ENCODE results near the gene TEX29.

The TEX29 gene

GRCh38 chr13:111370570-111371535 is 50.4 kb downstream of the TEX29 start:
- no peak for DNase-seq (ENCODE audit: low read depth)

GRCh38 chr13:111371720-111372119 is 51.3 kb downstream of the TEX29 start:
- DNase-seq (ENCODE audit: low read depth) = no peak

GRCh38 chr13:111372651-111373425 is 52.4 kb downstream of the TEX29 start:
- no peak for DNase-seq (ENCODE audit: low read depth)

GRCh38 chr13:111373486-111373885 is 53.0 kb downstream of the TEX29 start:
- no peak for DNase-seq (ENCODE audit: low read depth)

- no peak for DNase-seq (ENCODE audit: low read depth)
These were observed 60.0 kb downstream of the TEX29 start for GRCh38 chr13:111380431-111380830.

- no peak for DNase-seq (ENCODE audit: low read depth)
These were observed 62.0 kb downstream of the TEX29 start for GRCh38 chr13:111382411-111382810.

- no peak for DNase-seq (ENCODE audit: low read depth)
These were observed 62.4 kb downstream of the TEX29 start for GRCh38 chr13:111382877-111383276.

GRCh38 chr13:111383591-111384440 is 63.4 kb downstream of the TEX29 start:
- DNase-seq (ENCODE audit: low read depth) = no peak

GRCh38 chr13:111384441-111385182 is 64.2 kb downstream of the TEX29 start:
- no peak for DNase-seq (ENCODE audit: low read depth)

GRCh38 chr13:111385183-111385857 is 64.9 kb downstream of the TEX29 start:
- DNase-seq (ENCODE audit: low read depth) = no peak

GRCh38 chr13:111387026-111387871 is 66.8 kb downstream of the TEX29 start:
- DNase-seq (ENCODE audit: low read depth) = no peak

- no peak for DNase-seq (ENCODE audit: low read depth)
These were observed 67.6 kb downstream of the TEX29 start for GRCh38 chr13:111387945-111388600.

GRCh38 chr13:111388851-111389500 is 68.5 kb downstream of the TEX29 start:
- no peak for DNase-seq (ENCODE audit: low read depth)

- DNase-seq (ENCODE audit: low read depth) = no peak
These were observed 69.4 kb downstream of the TEX29 start for GRCh38 chr13:111389621-111390521.

- DNase-seq (ENCODE audit: low read depth) = no peak
These were observed 70.3 kb downstream of the TEX29 start for GRCh38 chr13:111390522-111391270.

GRCh38 chr13:111392486-111392885 is 72.0 kb downstream of the TEX29 start:
- no peak for DNase-seq (ENCODE audit: low read depth)

GRCh38 chr13:111393221-111393790 is 72.9 kb downstream of the TEX29 start:
- DNase-seq (ENCODE audit: low read depth) = no peak
